Endothelial cell of umbilical vein (primary cell): ENCODE data around the gene GLI3. TPM values are rescaled to one million over a fixed set of nuclear protein-coding genes. Genes with fewer than 3 reads are reported as not detected.

Experiments
- BruUV-seq: library from RNA; stranded (reverse); fragments of 400-500 nt; replicated peaks from 2 replicates; lab custom pipeline; 2021; lab: Mats Ljungman, UMichigan
- CTCF ChIA-PET: fragments of 300-600, 350-600 bp; sonication (Branson Sonifier 250); formaldehyde crosslinking; loops from one replicate; lab custom pipeline; 2021; ENCODE audit warnings: antibody characterized with exemption, inconsistent platforms; lab: Charles Lee
- POLR2A ChIA-PET: fragments of 300-600, 350-600 bp; sonication (Branson Sonifier 250); formaldehyde crosslinking; loops from one replicate; lab custom pipeline; 2021; ENCODE audit warnings: antibody characterized with exemption, inconsistent platforms; lab: Charles Lee
- DNase-seq: peaks from one replicate; pipeline ENCODE4 v3.0.0-alpha.2; 2011; ENCODE audit warnings: low read depth, low spot score
- FAIRE-seq: peaks from 2 replicates; lab custom pipeline; 2011; peaks lifted over from hg19 to GRCh38; lab: Jason Lieb, UNC
- H2AFZ ChIP-seq: 2 replicates; pipeline ENCODE4 v1.6.0; 2012; ENCODE audit warnings: low read depth, low read length, control low read depth, inconsistent platforms
- H3K27ac ChIP-seq: 2 replicates; pipeline ENCODE4 v1.5.1; 2011; ENCODE audit warnings: low read depth, mild to moderate bottlenecking, control low read depth, low read length, moderate library complexity; ENCODE audit not compliant: insufficient read depth
- H3K27me3 ChIP-seq, 2 experiments: 2 replicates each; pipeline versions ENCODE4 v1.6.0 to v1.6.1; 2011; ENCODE audit warnings: low read length in 2 of 2, mixed read lengths in 1 of 2; ENCODE audit not compliant: control insufficient read depth in 2 of 2, insufficient read depth in 2 of 2
- H3K36me3 ChIP-seq, 2 experiments: 2 replicates in 1 of 2; 3 replicates in 1 of 2; pipeline ENCODE4 v1.5.1; 2011; ENCODE audit warnings: low read length in 2 of 2, mild to moderate bottlenecking in 1 of 2, moderate library complexity in 1 of 2; ENCODE audit not compliant: control insufficient read depth in 2 of 2, insufficient read depth in 2 of 2; ENCODE audit errors: extremely low read depth in 1 of 2
- H3K4me1 ChIP-seq: 3 replicates; pipeline ENCODE4 v1.5.1; 2011; ENCODE audit warnings: mild to moderate bottlenecking, low read length; ENCODE audit not compliant: control insufficient read depth, insufficient read depth; ENCODE audit errors: extremely low read depth
- H3K4me2 ChIP-seq: 2 replicates; pipeline ENCODE4 v1.6.1; 2011; ENCODE audit warnings: low read length, control low read depth, mixed read lengths; ENCODE audit not compliant: insufficient read depth
- H3K4me3 ChIP-seq, 3 experiments: fragments of 200-600 bp in 1 of 3; sonication (generic), shearing (Covaris generic) in 1 of 3; replicated peaks in 1 of 3; 2 replicates each; pipeline ENCODE4 v1.5.1; 2011 to 2016; ENCODE audit warnings: control low read depth in 3 of 3, low read length in 3 of 3, mild to moderate bottlenecking in 2 of 3, inconsistent platforms in 1 of 3, low read depth in 1 of 3, moderate library complexity in 1 of 3; ENCODE audit not compliant: insufficient read depth in 1 of 3
- H3K79me2 ChIP-seq: 2 replicates; pipeline ENCODE4 v1.6.0; 2012; ENCODE audit warnings: low read length, inconsistent platforms; ENCODE audit not compliant: control insufficient read depth, insufficient read depth
- H3K9ac ChIP-seq: replicated peaks from 2 replicates; pipeline ENCODE3; 2011; ENCODE audit warnings: low read length, control low read depth; ENCODE audit not compliant: insufficient read depth; ENCODE audit errors: extremely low read depth
- H3K9me1 ChIP-seq: replicated peaks from 3 replicates; pipeline ENCODE4 v1.6.0; 2011; ENCODE audit warnings: mild to moderate bottlenecking, low read length; ENCODE audit not compliant: control insufficient read depth, insufficient read depth; ENCODE audit errors: extremely low read depth
- H3K9me3 ChIP-seq: replicated peaks from 2 replicates; pipeline ENCODE4 v1.5.1; 2012; ENCODE audit warnings: low read length, inconsistent platforms; ENCODE audit not compliant: control insufficient read depth, insufficient read depth
- H4K20me1 ChIP-seq: replicated peaks from 2 replicates; pipeline ENCODE3; 2011; ENCODE audit warnings: mild to moderate bottlenecking, low read length; ENCODE audit not compliant: control insufficient read depth, insufficient read depth; ENCODE audit errors: extremely low read depth
- EZH2 ChIP-seq: IDR thresholded peaks from 2 replicates; pipeline ENCODE4 v1.6.1; 2012; ENCODE audit warnings: borderline replicate concordance, low read depth, mild to moderate bottlenecking, moderate library complexity, low read length, inconsistent platforms; ENCODE audit not compliant: severe bottlenecking
- FOS ChIP-seq: IDR thresholded peaks from 2 replicates; pipeline ENCODE4 v1.6.1; 2011; ENCODE audit warnings: mild to moderate bottlenecking, low read length, moderate library complexity, borderline replicate concordance; ENCODE audit not compliant: insufficient read depth
- GATA2 ChIP-seq: IDR thresholded peaks from 2 replicates; pipeline ENCODE4 v1.7.0; 2011; ENCODE audit warnings: low read depth, mild to moderate bottlenecking, moderate library complexity, mixed read lengths, low read length; ENCODE audit not compliant: insufficient read length, insufficient read depth
- JUN ChIP-seq: IDR thresholded peaks from 2 replicates; pipeline ENCODE4 v1.6.1; 2011; ENCODE audit warnings: borderline replicate concordance, low read depth; ENCODE audit not compliant: insufficient read length, insufficient read depth
- MAX ChIP-seq: IDR thresholded peaks from 2 replicates; pipeline ENCODE4 v1.6.1; 2011; ENCODE audit not compliant: insufficient read depth, insufficient read length
- MYC ChIP-seq: IDR thresholded peaks from one replicate; pipeline ENCODE4 v1.6.1; 2011; ENCODE audit warnings: mild to moderate bottlenecking, low read depth, low read length
- POLR2A ChIP-seq: IDR thresholded peaks from 2 replicates; pipeline ENCODE4 v1.6.1; 2012; ENCODE audit warnings: low read depth, mild to moderate bottlenecking, control low read depth, low read length
- POLR2AphosphoS5 ChIP-seq: IDR thresholded peaks from 2 replicates; pipeline ENCODE4 v1.6.1; 2012; ENCODE audit warnings: low read depth, mild to moderate bottlenecking, control low read depth, low read length, moderate library complexity; ENCODE audit not compliant: insufficient read depth
- dilution Hi-C: fragments of 300-500 bp; cut with MboI; formaldehyde crosslinking; loops from one replicate; pipeline ENCODE4 v1.15.0; 2019; ENCODE audit warnings: low sequenced_read_pairs; ENCODE audit not compliant: extremely low pct_ligation_motif_present
- intact Hi-C: fragments of 100-400 bp; cut with micrococcal nuclease; formaldehyde crosslinking; loops from one replicate; pipeline ENCODE4 v1.10.0; 2022
- polyA plus RNA-seq, 4 experiments: library from polyadenylated mRNA; depleted of rRNA in 3 of 4; stranded (reverse) in 3 of 4; unstranded in 1 of 4; fragments of >200 nt; gene quantifications; 2 replicates each; pipeline versions ENCODE4 v1.2.1 to v1.2.3, GENCODE V29; 2011 to 2012; ENCODE audit warnings: missing spikeins in 1 of 4
- total RNA-seq: library from RNA; stranded (reverse); gene quantifications from 2 replicates; pipeline ENCODE4 v1.2.3, GENCODE V29; 2021
- TF ChIP-seq, protein P1 (sequence below), 2 donors: IDR thresholded peaks; 1 replicate in 1 of 2; 2 replicates in 1 of 2; pipeline ENCODE4 v1.5.1; 2011; ENCODE audit warnings: low read length in 2 of 2, mild to moderate bottlenecking in 2 of 2, moderate library complexity in 2 of 2, control low read depth in 1 of 2, inconsistent platforms in 1 of 2, low read depth in 1 of 2; ENCODE audit not compliant: insufficient read depth in 1 of 2; ENCODE audit errors: extremely low read depth in 1 of 2

The GLI3 gene
- total and polyA plus RNA-seq, 2 donors (not counting 3 experiments of a cell fraction or from before 2014, with no cell fraction given): 6.0 to 24.9 TPM

DNA sequence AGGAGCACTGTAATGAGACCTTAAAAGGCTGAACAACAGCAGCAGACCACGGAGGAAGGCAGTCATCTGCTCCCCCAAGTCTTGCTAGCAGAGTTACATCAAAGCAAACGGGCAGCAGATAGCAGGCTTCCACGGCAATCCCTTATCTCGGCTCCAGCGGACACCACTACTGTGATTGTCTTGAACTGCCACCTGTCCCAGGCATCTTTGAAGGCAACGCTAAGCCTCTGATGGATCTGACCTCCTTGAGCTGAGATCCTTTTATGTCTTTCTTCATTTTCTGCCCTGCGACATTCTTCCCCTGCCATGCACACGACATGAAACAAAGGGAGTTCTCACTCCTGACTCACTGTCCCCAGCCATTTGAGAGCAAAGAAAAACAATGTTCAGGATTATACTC is 111.7 kb downstream of the GLI3 start:
- dilution Hi-C loops: no loop called here
- Histone ChIP-seq H3K27ac (no peak overlapping the region), H3K4me3 (no peak overlapping the region), H3K9me1 (no peaks in the 10 kb centered on the region), H2AFZ (no peak overlapping the region), H3K79me2 (no peaks in the 10 kb centered on the region), H3K4me2 (no peak overlapping the region), H3K27me3 (no peaks in the 10 kb centered on the region), H3K9me3 (no peaks in the 10 kb centered on the region), H3K9ac (no peak overlapping the region), H4K20me1 (no peaks in the 10 kb centered on the region), H3K4me1 (no peaks in the 10 kb centered on the region), H3K36me3 (no peaks in the 10 kb centered on the region)
- DNase-seq: no peak
- TF ChIP-seq FOS (no peak), MAX (no peak), POLR2A (no peak), JUN (no peak), EZH2 (no peak), MYC (no peak), GATA2 (no peak), POLR2AphosphoS5 (no peak)
- TF ChIP-seq, protein P1, sequence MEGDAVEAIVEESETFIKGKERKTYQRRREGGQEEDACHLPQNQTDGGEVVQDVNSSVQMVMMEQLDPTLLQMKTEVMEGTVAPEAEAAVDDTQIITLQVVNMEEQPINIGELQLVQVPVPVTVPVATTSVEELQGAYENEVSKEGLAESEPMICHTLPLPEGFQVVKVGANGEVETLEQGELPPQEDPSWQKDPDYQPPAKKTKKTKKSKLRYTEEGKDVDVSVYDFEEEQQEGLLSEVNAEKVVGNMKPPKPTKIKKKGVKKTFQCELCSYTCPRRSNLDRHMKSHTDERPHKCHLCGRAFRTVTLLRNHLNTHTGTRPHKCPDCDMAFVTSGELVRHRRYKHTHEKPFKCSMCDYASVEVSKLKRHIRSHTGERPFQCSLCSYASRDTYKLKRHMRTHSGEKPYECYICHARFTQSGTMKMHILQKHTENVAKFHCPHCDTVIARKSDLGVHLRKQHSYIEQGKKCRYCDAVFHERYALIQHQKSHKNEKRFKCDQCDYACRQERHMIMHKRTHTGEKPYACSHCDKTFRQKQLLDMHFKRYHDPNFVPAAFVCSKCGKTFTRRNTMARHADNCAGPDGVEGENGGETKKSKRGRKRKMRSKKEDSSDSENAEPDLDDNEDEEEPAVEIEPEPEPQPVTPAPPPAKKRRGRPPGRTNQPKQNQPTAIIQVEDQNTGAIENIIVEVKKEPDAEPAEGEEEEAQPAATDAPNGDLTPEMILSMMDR (IDR thresholded peaks at IDR 0.05; ENCODE audit: extremely low read depth in 1 of 2, insufficient read depth in 1 of 2, low read depth in 1 of 2, low read length in 2 of 2): no peak
- ChIA-PET CTCF (no interaction called here), POLR2A (no interaction called here)
- FAIRE-seq: no peak
- intact Hi-C loops: loop anchor here (10.0 kb wide), 1 partner anchor 719 kb away; no protein-coding TSS in a partner anchor
- no TSS peak for BruUV-seq
